ENCODE data around the gene CEP85L.

CEP85L gene

GRCh38 chr6:118542184-118542952 is 109.0 kb downstream of the CEP85L start:
- peak; percentile 42 to 54 for DNase-seq (ENCODE audit: low read depth in 2 of 2)

GRCh38 chr6:118537574-118537973 is 113.8 kb downstream of the CEP85L start:
- DNase-seq (ENCODE audit: low read depth in 2 of 2): no peak

GRCh38 chr6:118536478-118536877 is 114.9 kb downstream of the CEP85L start:
- DNase-seq (ENCODE audit: low read depth in 2 of 2): no peak

- DNase-seq (ENCODE audit: low read depth in 2 of 2): no peak
Measured at GRCh38 chr6:118535176-118535844, 116.1 kb downstream of the CEP85L start.

- no peak for DNase-seq (ENCODE audit: low read depth in 2 of 2)
Measured at GRCh38 chr6:118530942-118531341, 120.4 kb downstream of the CEP85L start.

GRCh38 chr6:118529756-118530155 is 121.6 kb downstream of the CEP85L start:
- DNase-seq (ENCODE audit: low read depth in 2 of 2): no peak

- no peak for DNase-seq (ENCODE audit: low read depth in 2 of 2)
Measured at GRCh38 chr6:118528129-118528528, 123.3 kb downstream of the CEP85L start.

- no peak for DNase-seq (ENCODE audit: low read depth in 2 of 2)
Measured at GRCh38 chr6:118525913-118526780, 125.2 kb downstream of the CEP85L start.

GRCh38 chr6:118524686-118525085 is 126.7 kb downstream of the CEP85L start:
- no peak for DNase-seq (ENCODE audit: low read depth in 2 of 2)

- DNase-seq (ENCODE audit: low read depth in 2 of 2): no peak
Measured at GRCh38 chr6:118523216-118523615, 128.2 kb downstream of the CEP85L start.

- no peak for DNase-seq (ENCODE audit: low read depth in 2 of 2)
Measured at GRCh38 chr6:118522422-118522821, 129.0 kb downstream of the CEP85L start.

- DNase-seq (ENCODE audit: low read depth in 2 of 2): no peak
Measured at GRCh38 chr6:118514689-118515088, 136.7 kb downstream of the CEP85L start.

- DNase-seq (ENCODE audit: low read depth in 2 of 2): no peak
Measured at GRCh38 chr6:118511930-118512715, 139.3 kb downstream of the CEP85L start.

- no peak for DNase-seq (ENCODE audit: low read depth in 2 of 2)
Measured at GRCh38 chr6:118509009-118509617, 142.3 kb downstream of the CEP85L start.

- DNase-seq (ENCODE audit: low read depth in 2 of 2): no peak
Measured at GRCh38 chr6:118507636-118508035, 143.8 kb downstream of the CEP85L start.

- DNase-seq (ENCODE audit: low read depth in 2 of 2): no peak
Measured at GRCh38 chr6:118506071-118506638, 145.2 kb downstream of the CEP85L start.

GRCh38 chr6:118505656-118506055 is 145.7 kb downstream of the CEP85L start:
- no peak for DNase-seq (ENCODE audit: low read depth in 2 of 2)

GRCh38 chr6:118504611-118505010 is 146.8 kb downstream of the CEP85L start:
- DNase-seq (ENCODE audit: low read depth in 2 of 2): no peak

- no peak for DNase-seq (ENCODE audit: low read depth in 2 of 2)
Measured at GRCh38 chr6:118502169-118502568, 149.2 kb downstream of the CEP85L start.

GRCh38 chr6:118501765-118502164 is 149.6 kb downstream of the CEP85L start:
- no peak for DNase-seq (ENCODE audit: low read depth in 2 of 2)

GRCh38 chr6:118501099-118501498 is 150.3 kb downstream of the CEP85L start:
- DNase-seq (ENCODE audit: low read depth in 2 of 2): no peak
